Memory B cell (primary cell): ENCODE data around the gene IL17RB.

Source experiments
- ATAC-seq: fragments of 150-1000 bp; cut with Tn5 transposase; 2 replicates; pipeline ENCODE4 v1.10.0; 2021; ENCODE audit warnings: low read depth, mild to moderate bottlenecking, moderate library complexity
- DNase-seq, 2 donors: peaks; one replicate each; pipeline ENCODE4 v3.0.0; 2022; ENCODE audit warnings: low spot score in 2 of 2
- H3K27ac Mint-ChIP-seq: one replicate; pipeline ENCODE4 v1.8.0; 2022; ENCODE audit warnings: mild to moderate bottlenecking, moderate library complexity, mixed read lengths
- H3K27me3 Mint-ChIP-seq: one replicate; pipeline ENCODE4 v1.8.0; 2022; ENCODE audit warnings: mixed read lengths
- H3K36me3 Mint-ChIP-seq: one replicate; pipeline ENCODE4 v1.8.0; 2022; ENCODE audit warnings: mild to moderate bottlenecking, mixed read lengths
- H3K4me1 Mint-ChIP-seq: one replicate; pipeline ENCODE4 v1.8.0; 2022; ENCODE audit warnings: mixed read lengths
- H3K4me3 Mint-ChIP-seq: one replicate; pipeline ENCODE4 v1.8.0; 2022; ENCODE audit warnings: mild to moderate bottlenecking, moderate library complexity, mixed read lengths
- H3K9me3 Mint-ChIP-seq: one replicate; pipeline ENCODE4 v1.8.0; 2022; ENCODE audit warnings: mixed read lengths

The IL17RB gene

DNA sequence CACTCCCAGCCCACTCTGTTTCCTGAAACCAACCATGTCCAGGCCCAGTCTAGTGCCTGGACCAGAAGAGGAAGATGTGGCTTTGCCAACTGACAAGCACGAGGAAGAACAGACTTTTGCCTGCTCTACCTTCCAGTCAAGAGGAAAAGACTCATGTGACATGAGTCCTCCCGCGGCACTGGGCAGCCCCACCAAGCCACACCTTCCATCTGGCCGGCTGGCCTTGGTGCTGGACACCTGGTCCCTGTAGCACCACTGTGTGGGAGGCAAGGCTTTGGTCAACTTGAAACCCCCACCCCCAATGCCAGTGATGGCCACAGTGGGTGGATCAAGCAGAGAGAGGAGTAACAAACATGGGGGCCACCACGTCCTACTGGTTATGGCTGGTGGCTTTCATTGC, 12.7 kb upstream of the IL17RB start:
- ATAC-seq, result no peak

DNA sequence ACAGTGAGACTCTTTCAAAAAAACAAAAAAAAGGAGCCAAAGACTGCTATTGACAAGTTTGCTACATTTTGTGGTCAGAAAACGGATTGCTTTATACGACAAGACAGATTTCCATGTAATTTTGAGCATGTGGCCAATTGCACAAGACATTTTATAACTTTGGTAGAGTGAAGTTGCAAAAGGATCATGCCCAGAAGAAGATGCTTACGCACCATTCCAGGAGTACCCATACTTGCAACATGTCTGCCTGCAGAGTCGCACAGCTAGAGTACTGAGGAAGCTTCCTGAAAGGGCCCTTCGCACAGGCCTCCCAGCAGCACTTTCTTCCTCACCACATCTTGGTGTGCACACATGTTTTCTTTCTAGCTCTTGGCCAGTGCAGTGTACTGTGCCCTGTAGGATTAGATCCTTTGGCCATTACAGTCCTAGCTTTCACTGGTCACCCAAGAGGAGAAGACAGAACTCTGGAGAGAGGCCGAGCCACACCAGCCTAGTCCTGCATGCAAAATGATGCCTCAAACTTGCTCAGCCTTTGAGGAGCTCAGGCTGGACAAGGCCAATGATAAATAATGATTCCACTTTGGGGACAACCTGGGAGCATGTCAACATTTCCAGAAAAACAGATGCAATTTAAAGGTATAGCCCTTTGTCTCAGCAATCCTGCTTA, 11.8 kb upstream of the IL17RB start:
- H3K36me3 Mint-ChIP-seq, result no peaks in the 10 kb centered on the region
- no peak overlapping the region for H3K27ac Mint-ChIP-seq
- peaks cover 2% of the 10 kb centered on the region for H3K27me3 Mint-ChIP-seq
- ATAC-seq, result no peak
- no peak for DNase-seq
- H3K9me3 Mint-ChIP-seq, result no peaks in the 10 kb centered on the region
- H3K4me1 Mint-ChIP-seq, result no peaks in the 10 kb centered on the region
- no peak overlapping the region for H3K4me3 Mint-ChIP-seq

More for the DNA sequence above, 12.7 kb upstream of the IL17RB start:
- no peak for DNase-seq
- no peaks in the 10 kb centered on the region for H3K36me3 Mint-ChIP-seq
- peaks cover 2% of the 10 kb centered on the region for H3K27me3 Mint-ChIP-seq
- H3K4me1 Mint-ChIP-seq, result no peaks in the 10 kb centered on the region
- no peak overlapping the region for H3K27ac Mint-ChIP-seq
- H3K9me3 Mint-ChIP-seq, result no peaks in the 10 kb centered on the region
- H3K4me3 Mint-ChIP-seq, result no peak overlapping the region

DNA sequence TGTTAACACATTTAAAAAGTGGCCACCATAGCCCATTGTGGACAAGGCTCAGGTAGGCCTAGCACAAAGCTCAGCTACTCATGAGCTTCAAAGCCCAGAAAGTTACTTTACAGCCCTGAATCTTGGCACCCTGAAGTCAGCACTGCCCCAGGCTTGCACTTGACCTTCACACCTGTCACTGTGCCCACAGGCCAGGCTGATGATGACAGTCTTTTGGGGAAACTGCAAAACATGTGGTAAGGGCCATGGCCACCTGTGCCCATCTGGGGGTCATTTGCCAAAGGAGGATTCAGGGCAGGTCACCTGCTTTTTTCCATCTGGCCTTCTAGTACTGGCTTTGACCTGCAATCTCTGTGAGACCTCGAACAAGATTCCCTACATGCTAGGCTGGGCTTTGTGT, 11.1 kb upstream of the IL17RB start:
- DNase-seq (no peak), ATAC-seq (no peak)
- Mint-ChIP-seq H3K9me3 (no peaks in the 10 kb centered on the region), H3K36me3 (no peaks in the 10 kb centered on the region), H3K27ac (no peak overlapping the region), H3K4me3 (no peak overlapping the region), H3K27me3 (peaks cover 4% of the 10 kb centered on the region), H3K4me1 (no peaks in the 10 kb centered on the region)

DNA sequence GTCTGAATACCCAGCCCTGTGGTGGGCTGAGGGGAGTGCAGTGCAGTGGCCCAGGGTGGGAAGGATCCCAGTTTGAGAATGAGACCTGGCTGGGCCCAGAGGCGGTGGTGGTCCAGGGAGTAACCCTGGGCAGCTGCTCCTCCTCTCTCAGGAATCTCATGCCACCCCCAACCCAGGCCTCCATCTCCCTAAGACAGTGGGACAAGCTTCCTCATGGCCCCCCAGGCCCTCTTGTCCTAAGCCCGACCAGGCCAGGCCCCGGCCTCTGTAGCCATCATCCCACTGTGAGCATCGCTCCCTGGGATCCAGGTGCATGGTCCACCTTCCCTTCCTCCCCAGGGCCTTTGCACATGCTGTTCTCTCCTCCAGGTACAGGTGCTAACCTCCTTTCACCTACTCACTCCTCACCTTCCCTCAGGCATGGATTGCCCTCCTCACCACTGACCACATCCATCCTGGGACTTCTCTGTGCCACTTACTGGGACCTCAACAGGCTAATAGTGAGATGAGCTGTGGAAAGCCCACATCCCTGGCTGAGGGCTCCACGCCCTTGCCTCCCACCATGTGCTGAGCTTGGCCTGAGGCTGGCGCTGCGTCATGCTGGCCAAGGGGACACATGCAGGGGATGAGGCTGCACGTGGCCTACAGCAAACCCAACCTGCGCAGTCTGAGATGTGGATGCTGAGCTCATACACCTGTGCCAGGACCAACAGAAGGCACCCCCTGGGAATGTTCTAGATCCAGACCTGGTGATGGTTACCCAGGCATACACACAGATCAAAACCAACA, 10.1 kb upstream of the IL17RB start:
- Mint-ChIP-seq H3K4me3 (no peak overlapping the region), H3K36me3 (no peaks in the 10 kb centered on the region), H3K9me3 (no peaks in the 10 kb centered on the region), H3K27me3 (peaks cover 4% of the 10 kb centered on the region), H3K27ac (no peak overlapping the region), H3K4me1 (no peaks in the 10 kb centered on the region)
- ATAC-seq, result no peak
- DNase-seq, result no peak

DNA sequence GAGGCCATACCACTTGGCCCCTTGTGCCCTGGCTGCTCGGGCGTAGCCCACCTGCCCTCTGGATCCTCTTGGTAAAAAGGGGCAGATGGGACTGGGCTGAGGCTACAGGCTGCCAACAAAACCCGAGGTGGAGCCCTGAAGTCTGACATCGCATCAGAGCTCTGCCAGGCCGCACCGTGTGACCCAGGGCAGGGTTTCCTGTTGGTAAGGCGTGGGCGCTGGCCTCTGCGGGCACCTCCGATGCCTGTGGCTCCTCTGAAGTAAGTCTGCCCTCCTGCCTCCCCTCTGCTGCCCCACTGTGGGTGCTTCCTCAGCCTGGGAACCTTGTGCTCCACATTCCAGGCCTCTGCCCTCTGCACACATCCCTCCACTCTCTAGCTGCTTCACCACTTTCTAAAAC, 9.0 kb upstream of the IL17RB start:
- ATAC-seq, result no peak
- Mint-ChIP-seq H3K4me3 (no peak overlapping the region), H3K27ac (no peak overlapping the region), H3K4me1 (no peaks in the 10 kb centered on the region), H3K9me3 (no peaks in the 10 kb centered on the region), H3K27me3 (peaks cover 5% of the 10 kb centered on the region), H3K36me3 (no peaks in the 10 kb centered on the region)
- no peak for DNase-seq

DNA sequence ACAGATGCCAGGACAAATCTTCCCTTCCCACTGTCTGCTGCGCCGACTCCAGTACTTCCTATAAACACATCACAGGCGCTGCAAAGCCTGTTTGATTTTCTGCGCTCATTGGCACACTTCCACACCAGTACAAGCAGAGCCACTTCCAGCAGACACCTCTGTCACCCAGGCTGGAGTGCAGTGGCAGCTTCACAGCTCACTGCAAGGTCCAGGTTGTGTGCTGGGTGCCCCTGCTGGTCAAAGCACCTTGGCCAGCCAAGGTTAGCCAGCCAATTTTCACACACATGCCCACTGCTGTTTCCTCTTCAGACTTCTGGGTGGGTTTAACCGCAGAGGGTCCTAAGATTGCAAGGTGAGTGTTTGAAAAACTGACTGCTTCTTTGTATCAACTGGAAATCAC, 5.1 kb upstream of the IL17RB start:
- no peak for ATAC-seq
- no peaks in the 10 kb centered on the region for H3K9me3 Mint-ChIP-seq
- H3K27me3 Mint-ChIP-seq, result peaks cover 6% of the 10 kb centered on the region
- DNase-seq, result no peak
- no peak overlapping the region for H3K4me3 Mint-ChIP-seq
- H3K36me3 Mint-ChIP-seq, result no peaks in the 10 kb centered on the region
- H3K4me1 Mint-ChIP-seq, result peaks cover 14% of the 10 kb centered on the region
- no peak overlapping the region for H3K27ac Mint-ChIP-seq

DNA sequence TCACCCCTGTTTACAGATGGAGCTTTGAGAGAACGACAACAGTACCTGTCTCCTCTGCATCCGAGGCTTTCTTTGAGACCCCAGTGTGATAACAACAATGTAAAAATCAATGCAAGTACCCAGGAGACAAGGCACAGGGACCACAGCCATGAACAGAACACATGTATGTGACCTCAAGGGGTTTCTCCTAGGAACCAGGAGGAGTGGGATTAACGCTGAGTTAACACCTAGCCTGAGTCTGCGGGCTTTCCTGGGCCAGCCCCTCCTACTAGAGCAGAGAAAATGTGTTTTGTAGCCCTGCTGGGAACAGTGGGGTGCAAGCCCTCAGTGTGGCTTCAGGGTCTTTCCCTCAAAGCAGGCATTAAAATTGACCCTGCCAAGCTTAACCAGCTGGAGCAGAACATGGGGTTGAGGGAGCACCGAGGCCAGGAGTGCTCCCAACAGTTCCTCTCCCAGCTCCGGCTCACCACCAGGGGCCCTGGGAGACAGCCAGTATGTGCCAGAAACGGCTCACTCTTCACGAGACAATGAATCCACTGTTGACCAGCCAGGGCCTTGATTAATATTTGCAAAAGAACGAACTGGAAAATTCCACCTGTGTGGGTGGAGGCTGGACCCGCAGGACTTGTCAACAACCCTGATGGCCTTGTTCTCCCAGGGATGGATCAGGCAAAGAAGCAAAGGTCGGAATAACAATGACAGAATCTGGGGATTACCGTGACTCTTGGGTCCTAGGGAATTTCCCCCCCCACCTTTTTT, 3.8 kb upstream of the IL17RB start:
- no peak overlapping the region for H3K27ac Mint-ChIP-seq
- no peak overlapping the region for H3K4me3 Mint-ChIP-seq
- peaks cover 10% of the 10 kb centered on the region for H3K27me3 Mint-ChIP-seq

DNA sequence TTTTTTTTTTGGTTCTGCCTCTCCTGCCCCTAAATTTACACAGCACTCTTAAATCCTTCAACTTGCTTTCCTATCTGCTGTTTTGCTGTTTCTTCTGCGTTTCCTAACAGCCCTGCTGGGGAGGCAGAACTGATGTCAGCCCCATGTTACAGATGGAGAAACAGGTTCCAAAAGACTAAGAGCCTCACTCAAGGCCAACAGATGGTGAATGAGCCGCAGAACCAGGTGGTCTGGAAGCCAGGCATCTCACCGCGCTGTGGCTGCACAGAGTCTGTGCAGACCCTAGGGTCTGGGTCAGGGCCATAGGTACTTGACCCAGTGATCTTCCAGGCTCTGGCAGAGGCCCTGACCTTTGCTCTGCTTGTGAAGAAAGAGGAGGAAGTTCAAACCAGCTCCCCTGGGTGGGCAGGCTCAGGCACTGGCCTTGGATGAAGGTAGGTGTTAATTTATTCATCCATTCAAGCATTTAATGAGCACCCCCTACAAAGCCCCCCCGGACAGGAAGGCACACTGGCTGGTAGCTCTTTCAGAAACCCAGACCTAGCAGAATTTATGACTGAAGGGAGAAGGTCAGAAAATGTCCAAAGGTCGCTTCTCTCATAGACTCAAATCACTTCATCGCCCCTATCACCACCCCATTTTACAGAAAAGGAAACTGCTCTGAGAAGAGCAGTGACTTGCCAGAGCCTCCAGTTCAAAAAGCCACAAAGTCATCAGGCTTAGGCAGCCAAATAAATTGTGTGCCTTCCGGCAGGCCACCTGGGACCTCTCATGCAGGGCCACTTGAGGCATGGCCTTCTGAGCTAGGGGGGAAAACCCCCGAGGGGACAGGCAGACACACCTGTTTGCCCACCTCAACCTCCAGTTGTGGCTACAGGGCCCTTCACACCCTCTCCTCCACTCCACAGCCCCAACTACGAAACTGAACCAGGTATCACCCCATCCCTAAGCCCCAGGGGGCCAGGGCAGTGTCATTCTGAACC, 2.9 kb upstream of the IL17RB start:
- ATAC-seq (peak; percentile 28), DNase-seq (no peak)
- Mint-ChIP-seq H3K4me1 (peaks cover 14% of the 10 kb centered on the region), H3K27ac (no peak overlapping the region), H3K36me3 (no peaks in the 10 kb centered on the region), H3K4me3 (no peak overlapping the region), H3K27me3 (peaks cover 11% of the 10 kb centered on the region), H3K9me3 (no peaks in the 10 kb centered on the region)

More for the DNA sequence above, 3.8 kb upstream of the IL17RB start:
- Mint-ChIP-seq H3K4me1 (peaks cover 14% of the 10 kb centered on the region), H3K36me3 (no peaks in the 10 kb centered on the region), H3K9me3 (no peaks in the 10 kb centered on the region)
- DNase-seq (no peak), ATAC-seq (no peak)

DNA sequence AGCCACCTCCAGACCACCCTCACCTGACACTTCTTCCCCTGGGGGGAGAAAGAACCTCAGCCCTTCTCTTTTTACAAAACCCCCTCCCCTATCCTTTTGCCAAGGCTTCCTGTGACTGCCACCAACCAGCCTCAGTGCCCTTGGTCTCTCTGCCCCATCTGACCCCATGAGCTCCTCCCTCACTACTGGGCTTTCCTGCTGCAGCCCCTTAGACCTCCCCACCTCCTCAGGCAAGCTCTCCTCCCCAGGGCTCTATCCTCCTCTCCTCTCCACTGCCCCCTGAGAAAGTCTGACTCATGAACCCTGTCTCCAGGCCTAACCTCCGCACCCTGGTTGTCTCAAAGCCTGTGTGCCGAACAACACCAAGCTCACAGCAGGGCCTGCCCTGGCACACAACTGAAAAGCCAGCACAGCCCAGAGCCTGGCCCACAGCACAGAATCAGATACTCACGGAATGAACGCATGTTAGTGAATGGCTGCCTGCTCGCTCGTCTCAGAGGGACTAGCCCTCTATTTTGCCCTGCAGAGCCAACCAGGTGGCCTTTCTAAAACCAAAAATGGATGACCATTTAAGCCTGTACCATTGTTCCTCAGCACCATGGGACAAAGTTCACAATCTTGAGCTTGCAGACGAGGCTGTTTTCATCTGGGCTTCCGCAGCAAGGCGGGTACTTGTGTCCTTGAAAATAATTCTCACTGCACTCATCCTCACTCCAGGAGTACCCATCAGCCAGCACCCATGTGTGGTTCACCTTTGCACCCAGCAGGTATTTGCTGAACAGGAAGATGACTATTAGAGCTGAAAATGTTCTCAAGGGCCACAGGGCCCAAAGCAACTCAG, 1.9 kb upstream of the IL17RB start:
- no peaks in the 10 kb centered on the region for H3K36me3 Mint-ChIP-seq
- no peak overlapping the region for H3K27ac Mint-ChIP-seq
- DNase-seq, result no peak
- peak overlapping the region; percentile 67 for H3K4me3 Mint-ChIP-seq
- peaks cover 16% of the 10 kb centered on the region for H3K27me3 Mint-ChIP-seq
- ATAC-seq, result no peak
- no peaks in the 10 kb centered on the region for H3K9me3 Mint-ChIP-seq
- H3K4me1 Mint-ChIP-seq, result peaks cover 14% of the 10 kb centered on the region

DNA sequence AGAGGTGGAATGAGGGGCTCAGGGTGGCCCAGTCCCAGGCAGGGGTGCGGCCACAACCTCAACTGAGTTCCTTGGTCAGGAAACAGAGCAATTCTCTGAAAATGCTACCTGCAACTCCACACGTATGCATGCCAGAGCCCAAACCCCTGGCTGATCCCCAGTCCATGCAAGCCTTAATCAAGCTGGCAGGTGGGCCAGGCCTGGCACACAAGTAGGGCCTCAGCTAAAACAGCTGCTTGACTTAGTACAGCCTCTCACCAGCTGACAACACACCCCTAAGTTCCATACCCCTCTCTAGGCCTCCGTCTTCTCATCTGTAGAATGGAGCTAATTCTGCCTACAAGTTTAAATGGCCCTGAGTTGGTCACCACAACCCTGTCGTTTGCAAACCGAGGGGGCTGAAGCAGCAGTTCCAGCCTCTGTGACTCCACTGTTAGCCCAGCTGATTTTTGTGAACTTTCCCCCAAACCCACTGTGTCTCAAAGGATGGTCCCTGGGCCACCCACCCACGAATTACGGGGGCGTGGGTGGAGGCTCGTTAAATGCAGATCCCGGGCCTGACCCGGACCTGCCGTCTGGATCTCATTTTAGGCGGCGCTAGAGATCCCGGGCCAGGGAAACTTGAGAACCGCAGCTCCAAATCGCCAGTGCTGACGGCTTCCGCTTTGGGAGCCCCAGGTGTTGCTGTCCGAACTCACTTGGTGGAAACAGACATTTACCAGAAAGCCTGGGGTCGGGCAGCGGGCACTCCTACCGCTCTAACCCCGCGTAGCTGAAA, 1.1 kb upstream of the IL17RB start:
- no peaks in the 10 kb centered on the region for H3K36me3 Mint-ChIP-seq
- H3K4me3 Mint-ChIP-seq, result peak overlapping the region; percentile 67
- no peaks in the 10 kb centered on the region for H3K9me3 Mint-ChIP-seq
- H3K27me3 Mint-ChIP-seq, result peaks cover 18% of the 10 kb centered on the region
- H3K27ac Mint-ChIP-seq, result no peak overlapping the region
- DNase-seq (no peak), ATAC-seq (no peak)
- peaks cover 14% of the 10 kb centered on the region for H3K4me1 Mint-ChIP-seq

DNA sequence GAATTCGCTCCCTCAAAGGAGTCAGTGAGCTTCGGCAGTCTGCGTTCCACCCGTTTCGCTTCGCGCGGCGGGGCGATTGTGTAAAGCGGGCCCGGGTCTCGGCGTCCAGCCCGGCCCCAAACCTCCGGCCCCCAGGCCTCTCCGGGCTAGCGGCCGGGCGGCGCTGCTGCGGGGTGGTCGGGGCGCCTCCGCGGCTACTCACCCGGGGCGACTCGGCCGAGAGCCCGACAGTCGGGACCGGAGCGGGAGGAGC, 561 bp upstream of the IL17RB start:
- H3K9me3 Mint-ChIP-seq, result no peaks in the 10 kb centered on the region
- no peak overlapping the region for H3K27ac Mint-ChIP-seq
- peak; percentile 22 for ATAC-seq
- H3K36me3 Mint-ChIP-seq, result no peaks in the 10 kb centered on the region
- peaks cover 18% of the 10 kb centered on the region for H3K27me3 Mint-ChIP-seq
- DNase-seq, result no peak
- peak overlapping the region; percentile 67 for H3K4me3 Mint-ChIP-seq
- peaks cover 14% of the 10 kb centered on the region for H3K4me1 Mint-ChIP-seq

DNA sequence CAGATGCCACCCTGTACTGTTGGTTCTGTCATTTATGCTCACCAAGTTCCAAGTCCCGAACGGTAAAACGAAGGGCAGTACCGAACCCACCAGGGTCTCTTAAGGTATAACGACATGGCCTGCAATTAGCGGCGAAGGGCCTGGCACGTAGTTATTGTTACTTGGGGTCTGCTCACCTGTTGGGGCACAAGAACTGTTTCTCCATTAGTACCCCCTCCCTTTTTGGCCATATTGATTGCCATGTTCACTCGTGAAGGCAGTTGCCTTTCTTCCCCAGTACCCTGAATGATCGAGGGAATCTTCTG, 435 bp downstream of the IL17RB start:
- Mint-ChIP-seq H3K27ac (no peak overlapping the region), H3K4me1 (peaks cover 14% of the 10 kb centered on the region), H3K9me3 (no peaks in the 10 kb centered on the region), H3K36me3 (no peaks in the 10 kb centered on the region), H3K4me3 (peak overlapping the region; percentile 76), H3K27me3 (peaks cover 18% of the 10 kb centered on the region)
- DNase-seq (no peak), ATAC-seq (no peak)
